GM19099 (cell line): Measurements from ENCODE around the gene RASGRF1.

ENCODE experiments used
- POLR2A ChIP-seq: IDR thresholded peaks from 3 replicates; pipeline ENCODE4 v1.6.1; 2011; ENCODE audit warnings: low read depth; ENCODE audit not compliant: insufficient read length; ENCODE audit errors: extremely low read depth

RASGRF1 gene

DNA sequence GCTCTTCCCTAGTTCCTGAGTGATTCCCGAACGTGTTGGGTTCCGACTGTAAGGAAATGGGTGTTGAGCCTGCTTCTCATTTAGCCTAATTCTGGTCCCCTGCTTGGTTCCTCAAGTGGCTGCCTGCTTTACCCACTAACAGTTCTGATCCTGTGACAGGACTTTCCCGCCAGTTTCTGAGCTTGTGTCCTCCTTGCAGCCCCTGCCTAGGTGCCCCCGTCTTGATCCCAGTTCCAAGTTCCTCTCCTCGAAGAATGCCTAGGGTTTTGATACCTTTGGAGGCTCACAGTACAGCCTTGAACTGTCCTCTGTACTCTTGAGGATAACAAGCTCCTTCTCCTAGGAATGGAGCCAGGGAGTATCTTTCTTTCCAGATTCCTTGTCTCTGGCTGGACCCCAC is 12.0 kb upstream of the RASGRF1 start:
- no peak for TF ChIP-seq POLR2A

DNA sequence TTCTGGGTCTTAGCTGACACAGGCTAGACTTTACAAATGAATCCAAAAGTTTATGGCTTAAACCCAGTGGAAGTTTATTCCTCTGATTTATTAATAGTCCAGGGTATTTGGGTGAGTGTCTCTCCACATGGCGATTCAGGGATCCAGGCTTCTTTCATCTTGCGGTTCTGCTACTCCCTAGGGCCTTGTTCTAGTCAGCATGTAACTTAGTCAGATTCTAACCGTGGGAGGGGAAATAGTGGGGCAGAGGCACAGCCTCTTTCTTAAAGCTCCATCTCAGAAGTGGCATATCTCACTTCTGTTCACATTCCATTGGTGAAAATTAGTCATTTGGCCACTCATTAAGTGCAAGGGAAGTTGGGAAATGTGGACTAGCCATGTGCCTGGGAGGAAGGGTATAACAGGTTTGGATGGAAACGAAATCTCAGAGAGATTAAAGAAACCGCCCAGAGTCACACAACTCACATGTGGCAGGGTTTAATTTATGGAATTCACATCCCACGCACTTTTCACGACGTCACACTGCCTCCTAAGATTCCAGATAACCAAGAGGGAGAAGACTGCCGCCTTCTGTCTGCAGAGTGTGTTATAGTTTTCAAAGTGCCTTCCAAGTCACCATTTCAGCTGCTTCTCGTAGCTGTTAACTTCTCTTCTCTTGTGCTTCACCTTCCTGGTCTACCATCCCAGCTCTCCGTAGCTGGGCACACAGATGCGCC is 11.4 kb upstream of the RASGRF1 start:
- TF ChIP-seq POLR2A, result no peak

DNA sequence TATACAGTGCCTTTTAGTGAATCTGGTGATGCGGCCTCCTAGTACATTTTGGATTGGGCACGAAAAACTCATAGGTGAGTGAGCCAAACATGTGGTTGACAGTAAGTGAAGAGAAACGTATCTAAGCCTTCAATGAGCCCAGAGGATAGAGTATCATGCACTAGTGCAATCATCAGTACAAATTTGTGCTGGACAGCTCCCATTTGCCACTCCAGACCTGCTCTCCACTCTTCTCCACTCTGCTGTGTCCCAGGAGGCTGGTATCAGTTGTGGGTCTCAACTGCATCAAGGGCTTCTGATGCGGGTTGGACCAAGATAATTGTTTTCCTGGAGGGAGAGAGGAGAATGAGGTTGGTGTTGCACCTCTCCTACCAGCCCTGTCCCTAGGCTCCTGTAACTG is 9.1 kb upstream of the RASGRF1 start:
- TF ChIP-seq POLR2A, result no peak

DNA sequence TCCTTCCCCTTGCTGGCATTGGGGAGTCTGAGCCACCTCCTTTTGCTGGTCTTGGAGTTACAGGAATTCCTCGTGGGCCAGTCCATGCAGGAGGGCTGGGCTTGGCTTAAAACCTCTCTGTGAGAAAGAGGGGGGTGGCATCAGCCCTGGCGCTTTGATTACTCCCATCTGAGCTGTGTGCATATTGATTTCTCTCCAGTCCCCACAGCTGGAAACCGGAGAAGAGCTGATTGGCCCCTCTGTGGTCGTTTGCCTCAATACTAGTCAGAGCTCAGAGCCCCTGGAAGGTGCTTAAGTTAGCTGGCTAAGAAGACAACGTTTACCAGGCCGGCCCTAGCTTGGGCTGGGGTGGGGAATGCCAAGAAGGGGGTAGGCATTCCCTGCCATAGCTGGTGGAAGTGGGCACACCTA is 4.0 kb upstream of the RASGRF1 start:
- TF ChIP-seq POLR2A, result no peak

DNA sequence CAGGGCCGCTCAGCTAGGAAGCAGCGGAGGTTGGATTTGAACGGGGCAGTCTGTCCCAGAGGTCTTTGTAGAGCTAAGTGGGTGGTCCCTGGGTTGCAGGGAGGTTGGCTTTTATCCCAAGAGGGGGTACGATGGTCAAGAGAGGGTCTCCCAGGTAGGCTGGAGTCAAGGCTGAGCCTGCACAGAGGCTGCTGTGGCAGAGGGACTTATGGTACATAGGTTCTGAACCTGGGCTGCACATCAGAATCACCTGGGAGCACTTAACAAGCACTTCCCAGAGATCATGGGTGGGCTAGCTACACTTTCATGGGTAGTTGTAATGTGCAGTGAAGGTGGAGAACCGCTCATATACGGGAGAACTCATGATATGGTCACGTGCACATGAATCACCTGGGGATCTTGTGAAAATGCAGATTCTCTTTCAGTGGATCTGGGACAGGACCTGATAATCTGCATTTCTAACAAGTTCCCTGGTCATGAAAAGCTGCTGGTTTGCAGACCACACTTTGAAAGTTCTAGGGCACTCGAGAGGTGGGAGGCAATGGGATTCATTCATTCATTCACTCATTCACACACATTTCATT is 2.9 kb upstream of the RASGRF1 start:
- no peak for TF ChIP-seq POLR2A

DNA sequence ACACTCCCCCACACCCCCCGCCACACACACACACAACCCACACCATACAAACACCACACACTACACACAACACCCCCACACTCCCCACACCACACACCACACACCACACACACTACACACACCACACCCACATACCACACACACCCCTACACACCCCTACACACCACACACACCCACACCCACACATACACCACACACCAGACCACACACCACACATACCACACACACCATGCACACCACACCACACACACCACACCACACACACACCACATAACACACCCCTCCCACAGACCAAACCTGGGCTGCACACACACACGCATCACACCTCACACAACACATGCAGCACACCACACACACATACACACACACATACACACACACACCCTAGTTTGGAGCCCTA is 1.8 kb upstream of the RASGRF1 start:
- no peak for TF ChIP-seq POLR2A

DNA sequence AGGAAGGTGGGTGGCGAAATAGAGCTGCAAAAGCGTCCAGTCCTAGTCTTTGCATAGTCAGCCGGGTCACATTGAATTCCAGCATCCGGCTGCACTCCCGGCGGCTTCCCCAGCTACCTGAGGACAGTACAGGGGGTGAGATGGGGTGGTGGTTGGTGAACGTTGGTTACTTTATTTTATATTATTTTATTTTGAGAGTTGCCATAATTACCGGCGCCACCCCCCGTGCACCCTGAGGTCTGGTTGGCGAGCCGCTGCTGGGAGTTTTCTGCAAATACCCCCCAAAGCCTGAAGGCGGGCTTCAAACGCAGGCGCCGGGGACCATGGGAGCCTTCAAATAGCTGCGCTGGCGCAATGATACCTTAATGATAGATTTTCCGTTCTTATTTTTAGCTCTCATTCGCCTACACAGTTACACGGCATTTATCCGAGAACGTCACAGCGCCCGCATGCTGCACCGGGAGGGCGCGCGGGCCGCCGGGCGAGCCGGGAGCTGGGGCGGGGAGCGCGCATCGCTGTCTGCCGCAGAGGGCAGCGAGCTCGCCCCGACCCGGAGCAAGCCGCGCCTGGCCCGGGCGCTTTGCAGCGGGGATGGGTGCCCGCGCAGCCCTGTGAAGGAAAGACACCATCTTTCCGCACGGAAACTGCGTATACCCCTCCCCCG is 756 bp upstream of the RASGRF1 start:
- no peak for TF ChIP-seq POLR2A

DNA sequence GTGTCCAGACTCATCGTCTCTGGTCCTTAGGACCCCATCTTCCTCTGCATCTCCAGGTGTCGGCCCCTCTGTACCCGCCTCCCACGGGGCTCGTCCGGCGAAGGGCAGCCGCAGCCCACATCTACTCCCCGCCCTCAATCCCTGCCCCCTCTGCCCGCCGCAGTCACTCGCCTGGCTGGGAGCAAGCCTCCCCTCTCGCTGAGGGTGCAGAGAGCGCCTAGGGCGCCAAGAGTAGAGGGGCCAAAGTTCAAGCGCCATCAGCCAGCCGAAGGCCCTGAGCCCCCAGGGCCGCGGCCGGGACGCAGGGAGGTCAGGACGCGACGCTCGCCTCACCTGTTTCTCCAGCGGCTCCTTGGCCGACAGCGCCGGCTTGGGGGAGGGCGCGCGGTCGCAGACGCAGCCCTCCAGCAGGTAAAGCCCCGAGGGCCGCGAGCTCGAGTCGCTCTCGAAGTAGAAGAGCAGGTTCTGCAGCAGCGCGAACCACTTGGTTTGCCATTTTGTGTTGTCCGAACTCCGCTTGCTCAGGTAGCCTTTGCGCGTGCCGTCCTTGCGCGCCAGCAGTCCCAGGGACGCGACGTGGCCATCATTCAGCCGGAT is 592 bp downstream of the RASGRF1 start:
- TF ChIP-seq POLR2A, result no peak

DNA sequence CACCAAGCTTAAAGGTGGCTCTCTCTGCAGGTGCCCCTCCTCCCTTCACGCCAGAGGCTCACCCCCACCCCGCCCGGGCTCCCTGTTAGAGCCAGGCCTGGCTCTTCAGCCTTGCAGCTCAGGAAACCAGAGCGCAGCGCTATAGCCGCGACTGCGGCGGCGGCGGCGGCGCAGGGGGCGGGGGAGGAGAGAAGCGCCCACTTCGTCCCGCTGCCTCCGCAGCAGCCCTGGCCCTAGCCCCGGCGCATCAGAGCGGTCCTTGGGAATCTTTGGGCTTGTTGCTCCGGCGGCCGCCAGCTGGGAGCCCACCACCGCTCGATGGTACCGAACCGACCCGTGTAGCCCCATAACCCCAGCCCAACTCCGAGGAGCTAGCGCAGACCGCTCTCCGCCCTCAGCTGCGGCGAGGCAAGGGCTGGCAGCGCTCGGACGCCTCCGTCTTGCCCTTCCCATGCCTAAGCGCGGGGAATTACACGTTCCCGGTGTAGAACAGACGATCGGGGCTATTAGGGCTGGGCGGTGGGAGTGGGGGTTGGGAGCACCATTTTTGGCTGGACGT is 1.2 kb downstream of the RASGRF1 start:
- TF ChIP-seq POLR2A, result no peak

DNA sequence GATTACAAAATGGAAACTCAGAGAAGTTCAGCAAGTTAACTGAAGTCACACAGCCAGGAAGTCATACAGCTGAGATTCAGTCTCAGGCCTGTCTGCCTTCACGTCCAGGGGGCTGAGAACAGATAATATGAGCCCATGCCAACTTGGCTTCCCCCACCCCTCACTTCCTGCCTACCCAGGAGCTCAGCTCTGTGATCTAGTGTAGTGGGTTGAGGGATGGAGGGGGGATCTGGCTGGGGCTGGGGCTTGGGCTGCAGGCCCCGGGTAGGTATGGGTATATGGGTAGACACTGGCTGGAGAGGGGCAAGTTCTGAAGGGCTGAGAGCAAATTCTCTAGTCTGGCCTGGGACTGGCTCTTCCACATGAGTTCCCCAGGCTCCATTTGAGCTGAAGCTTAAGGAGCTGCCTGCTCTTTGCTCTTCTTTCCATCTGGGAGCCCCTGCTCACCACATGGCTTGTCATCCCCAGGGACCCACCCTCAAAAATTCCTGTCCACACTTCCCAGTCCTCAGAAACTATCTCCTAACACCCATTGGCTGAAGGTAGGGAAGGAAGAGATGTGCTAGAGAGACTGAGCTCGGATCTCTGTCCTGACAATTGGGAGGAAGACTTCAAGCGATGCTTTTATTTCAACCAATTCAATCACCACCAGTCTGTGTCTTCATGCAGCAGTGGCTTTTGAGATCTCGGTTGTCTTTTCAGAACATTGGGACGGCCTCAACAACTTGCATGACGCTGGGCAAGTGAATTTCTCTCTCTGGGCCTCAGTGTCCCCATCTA is 2.0 kb downstream of the RASGRF1 start:
- TF ChIP-seq POLR2A, result no peak

DNA sequence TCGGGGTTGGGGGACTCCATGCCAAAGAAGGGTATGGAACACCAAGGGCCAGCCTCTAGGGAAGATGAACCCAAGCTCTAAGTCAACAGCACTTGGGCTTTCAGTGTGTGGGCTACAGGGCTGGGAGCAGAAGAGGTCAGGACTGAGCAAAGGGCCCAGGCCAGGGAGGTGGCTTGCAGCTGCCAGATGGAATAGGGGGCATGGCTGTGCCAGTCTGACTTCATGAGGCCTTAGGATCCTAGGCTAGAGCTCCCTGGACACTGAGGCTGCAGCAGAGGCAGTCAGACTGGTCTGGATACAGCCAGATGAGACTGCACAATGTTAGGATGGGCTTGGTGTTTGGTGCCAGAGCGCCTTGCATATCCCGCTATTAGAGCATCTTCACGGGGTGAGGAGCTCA is 3.8 kb downstream of the RASGRF1 start:
- TF ChIP-seq POLR2A, result no peak

DNA sequence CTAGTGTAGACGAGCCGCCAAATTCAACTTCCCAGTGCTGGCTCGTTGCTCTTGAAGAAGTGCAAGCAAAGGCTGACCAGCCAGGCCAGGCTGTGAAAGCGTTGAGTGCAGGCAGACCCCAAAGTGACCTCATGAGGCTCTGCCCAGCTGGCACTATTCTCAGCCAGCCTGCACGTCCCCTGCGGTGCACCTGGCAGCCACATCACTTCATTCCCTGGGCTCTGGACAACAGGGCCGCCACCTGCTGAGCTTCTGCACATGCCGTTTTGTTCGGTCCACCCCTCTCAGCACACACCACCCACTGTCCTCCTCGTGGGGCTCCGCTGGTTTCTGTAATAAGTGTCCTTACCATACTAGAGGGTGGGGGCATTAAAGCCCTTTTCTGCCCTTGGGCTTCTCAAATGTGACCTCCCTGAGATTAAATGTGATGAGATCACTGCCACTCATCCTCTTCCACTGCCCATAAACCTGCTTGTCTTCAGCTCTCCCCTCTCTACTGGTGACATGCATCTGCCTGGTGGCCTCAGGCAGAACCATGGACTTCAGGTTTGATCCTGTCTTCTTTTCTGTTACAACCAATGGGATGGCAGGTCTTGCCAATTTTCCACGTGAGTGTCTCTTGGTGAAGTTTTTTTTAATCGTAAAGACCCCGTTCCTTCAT is 6.1 kb downstream of the RASGRF1 start:
- no peak for TF ChIP-seq POLR2A

DNA sequence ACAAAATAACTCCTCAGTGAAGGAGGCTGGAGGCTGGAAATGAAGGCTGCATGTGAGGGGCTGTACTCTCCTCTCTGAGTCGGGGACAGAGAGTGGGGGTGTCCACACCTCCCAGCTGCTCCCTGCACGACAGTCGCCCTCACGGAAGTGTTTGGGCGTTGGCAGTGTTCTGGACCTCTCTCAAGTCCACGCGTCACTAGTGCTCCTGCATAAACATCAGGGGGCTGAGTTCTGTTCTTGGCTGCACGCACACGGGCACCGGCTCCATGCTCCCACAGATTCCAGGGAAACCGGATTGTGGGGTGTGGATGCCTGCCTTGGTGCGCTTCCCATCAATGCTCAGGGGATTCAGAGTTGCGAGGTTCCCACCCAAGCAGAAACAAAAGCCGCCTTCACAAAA is 7.4 kb downstream of the RASGRF1 start:
- no peak for TF ChIP-seq POLR2A

DNA sequence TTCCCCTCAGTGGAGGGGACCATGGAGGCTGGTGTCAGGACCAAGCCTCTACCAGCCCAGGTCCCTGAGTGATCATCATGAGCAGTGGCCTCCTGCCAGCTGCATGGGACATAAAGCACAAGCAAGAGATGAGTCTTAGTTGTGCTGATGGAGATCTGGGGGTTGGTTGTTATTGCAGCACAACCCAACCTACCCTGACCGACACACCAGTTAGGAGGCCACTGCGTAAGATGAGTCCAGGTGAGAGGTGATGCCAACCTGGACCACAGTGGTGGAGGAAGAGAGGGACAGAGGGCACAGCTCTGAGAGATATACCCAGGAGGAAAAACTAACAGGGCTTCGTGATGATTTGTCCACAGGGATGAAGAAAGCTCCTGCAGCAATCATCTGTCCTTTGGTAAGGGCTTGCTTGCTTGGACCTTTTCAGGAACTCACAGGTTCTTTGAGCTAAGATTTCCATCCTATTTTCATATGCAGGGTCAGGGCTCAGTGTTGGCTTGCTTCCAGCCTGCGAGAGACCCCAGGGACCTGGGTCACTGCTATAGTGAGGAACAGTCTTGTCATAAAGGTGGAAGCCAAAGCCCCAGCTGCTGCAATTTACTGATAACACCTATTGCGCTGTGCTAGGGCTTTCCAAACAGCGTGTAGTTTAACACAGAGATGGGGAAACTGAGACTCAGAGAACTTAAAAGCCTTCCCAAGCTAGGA is 8.1 kb downstream of the RASGRF1 start:
- TF ChIP-seq POLR2A, result no peak
